Ectodermal cell (in vitro differentiated cells): ENCODE results near the gene FAM177B.

ENCODE experiments used
- H3K27ac ChIP-seq: 2 replicates; pipeline ENCODE4 v1.7.0; 2013; ENCODE audit warnings: mild to moderate bottlenecking, low read depth, low read length; ENCODE audit not compliant: insufficient read depth, poor library complexity, severe bottlenecking
- H3K27me3 ChIP-seq: 2 replicates; pipeline ENCODE4 v1.7.0; 2013; ENCODE audit warnings: mild to moderate bottlenecking, low read length; ENCODE audit not compliant: insufficient read depth, control insufficient read depth, poor library complexity, severe bottlenecking
- H3K36me3 ChIP-seq: one replicate; pipeline ENCODE4 v1.7.0; 2013; ENCODE audit warnings: low read length; ENCODE audit not compliant: control insufficient read depth, insufficient read depth
- H3K4me1 ChIP-seq: one replicate; pipeline ENCODE4 v1.7.0; 2013; ENCODE audit warnings: low read length; ENCODE audit not compliant: control insufficient read depth, insufficient read depth
- H3K4me3 ChIP-seq: 2 replicates; pipeline ENCODE4 v1.7.0; 2013; ENCODE audit warnings: low read depth, low read length, control low read depth; ENCODE audit not compliant: insufficient read depth
- H3K9me3 ChIP-seq: 2 replicates; pipeline ENCODE4 v1.7.0; 2013; ENCODE audit warnings: mild to moderate bottlenecking, low read length, moderate library complexity; ENCODE audit not compliant: control insufficient read depth
- WGBS, 2 experiments: methylation state at CpG; one replicate each; pipeline ENCODE4 v1.1.7; 2013; ENCODE audit warnings: missing lambda C conversion rate in 2 of 2; 5-methylcytosine and 5-hydroxymethylcytosine counted together

The FAM177B gene

DNA sequence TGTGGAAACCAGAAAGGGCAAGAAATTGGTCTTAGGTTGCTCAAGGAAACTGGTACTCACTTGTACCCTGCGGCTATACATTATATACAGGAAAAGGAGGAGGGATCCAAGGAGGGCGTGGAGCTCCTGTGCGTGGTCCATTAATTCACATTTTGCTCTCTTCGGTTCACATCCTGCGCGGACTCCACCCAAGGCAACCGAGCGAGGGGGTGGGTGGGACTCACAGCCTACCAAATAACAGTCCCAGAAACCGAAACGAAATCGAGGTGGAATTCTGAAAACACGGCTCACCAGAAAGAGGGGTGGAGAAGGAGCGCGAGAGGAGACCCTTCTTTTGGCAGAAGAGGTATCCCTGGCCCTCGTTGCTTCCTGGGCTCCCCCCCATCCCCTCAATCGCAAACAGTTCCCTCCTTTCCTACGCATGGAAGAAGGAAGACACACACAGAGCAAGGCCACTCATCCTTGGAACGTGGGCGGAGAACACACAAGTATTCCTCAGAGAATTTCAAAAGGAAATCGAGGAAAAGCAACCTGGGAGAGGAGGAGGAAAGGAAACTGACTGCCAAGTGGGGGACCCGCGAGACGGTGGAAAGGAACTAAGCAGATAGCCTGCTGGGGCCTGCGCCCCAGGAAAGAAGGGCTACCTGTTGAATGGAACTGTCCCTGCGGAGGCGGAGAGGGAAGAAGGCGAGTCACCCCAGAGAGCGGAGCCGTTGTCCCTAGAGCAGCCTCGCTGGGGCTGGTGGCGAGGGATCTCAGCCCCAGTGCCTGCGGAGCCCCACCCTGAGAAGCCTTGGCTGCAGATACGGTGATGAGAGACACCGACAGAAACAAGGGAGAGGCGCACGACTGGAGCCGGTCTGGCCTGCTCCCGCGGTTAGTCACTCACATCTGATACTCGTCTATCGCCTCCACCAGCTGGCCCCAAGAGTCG lies 25.4 kb upstream of the FAM177B start:
- WGBS, 2 experiments = 0 to 1% methylated on average over 41 of the region's 42 CpGs
- Histone ChIP-seq H3K9me3 (no peaks in the 10 kb centered on the region), H3K4me3 (peak overlapping the region; percentile 79), H3K36me3 (peaks cover 5% of the 10 kb centered on the region), H3K4me1 (no peaks in the 10 kb centered on the region), H3K27me3 (no peaks in the 10 kb centered on the region), H3K27ac (peak overlapping the region; percentile 30)

DNA sequence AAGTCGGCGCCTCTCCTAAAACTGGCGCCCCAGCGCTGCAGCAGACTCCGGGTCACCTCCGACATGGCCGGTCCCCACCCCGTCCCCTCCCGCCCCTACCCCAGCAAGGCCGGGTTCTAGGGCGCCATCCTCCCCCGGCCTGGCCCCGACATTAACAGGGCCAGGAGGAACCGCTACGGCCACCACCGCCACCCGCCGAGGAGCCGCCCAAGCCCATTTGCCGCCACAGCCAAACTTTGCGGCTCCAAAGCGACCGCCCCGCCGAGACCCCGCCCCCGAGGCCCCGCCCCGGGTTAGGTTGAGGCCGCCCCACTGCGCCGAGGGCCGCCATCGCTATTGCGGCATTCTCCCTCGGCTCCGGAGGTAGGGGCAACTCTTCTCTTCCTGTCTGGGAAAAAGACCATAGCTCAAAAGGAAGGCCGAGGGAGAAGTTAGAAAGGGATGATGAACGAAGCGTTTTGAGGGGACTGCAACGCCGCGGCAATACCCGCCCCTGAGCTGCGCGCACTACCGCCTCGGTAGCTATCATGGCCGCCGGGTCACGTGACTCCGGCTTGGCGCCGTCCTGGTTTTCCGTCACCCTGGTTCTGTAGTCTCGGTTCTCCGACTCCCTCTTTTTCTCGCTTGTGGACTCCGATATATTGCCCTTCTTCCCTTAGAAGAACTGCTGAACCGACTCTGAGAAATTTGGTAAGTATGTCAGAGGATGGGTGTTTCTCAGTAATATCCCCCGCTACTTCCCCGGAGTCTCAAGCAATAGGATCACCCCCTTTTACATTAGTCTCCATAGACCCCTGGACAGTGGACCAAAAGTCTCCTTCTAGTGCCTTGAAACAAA lies 24.5 kb upstream of the FAM177B start, which contains the start of the genes AIDA and BROX:
Gene AIDA, minus strand, starts transcription at position 239 of the 838 bp plus-strand sequence. Its CDS starts 174 bp downstream, at position 65.
Gene BROX, plus strand, starts transcription at position 312 of the 838 bp plus-strand sequence. CDS start 3,136 bp downstream, outside the sequence.
- no peaks in the 10 kb centered on the region for H3K9me3 ChIP-seq
- peaks cover 7% of the 10 kb centered on the region for H3K36me3 ChIP-seq
- WGBS, 2 experiments = 0 to 1% methylated on average over 51 to 52 of the region's 62 CpGs
- H3K4me3 ChIP-seq = peak within 1 kb of the TSS; percentile 79
- no peaks in the 10 kb centered on the region for H3K27me3 ChIP-seq
- H3K4me1 ChIP-seq = no peaks in the 10 kb centered on the region
- H3K27ac ChIP-seq = peak within 1 kb of the TSS; percentile 72

DNA sequence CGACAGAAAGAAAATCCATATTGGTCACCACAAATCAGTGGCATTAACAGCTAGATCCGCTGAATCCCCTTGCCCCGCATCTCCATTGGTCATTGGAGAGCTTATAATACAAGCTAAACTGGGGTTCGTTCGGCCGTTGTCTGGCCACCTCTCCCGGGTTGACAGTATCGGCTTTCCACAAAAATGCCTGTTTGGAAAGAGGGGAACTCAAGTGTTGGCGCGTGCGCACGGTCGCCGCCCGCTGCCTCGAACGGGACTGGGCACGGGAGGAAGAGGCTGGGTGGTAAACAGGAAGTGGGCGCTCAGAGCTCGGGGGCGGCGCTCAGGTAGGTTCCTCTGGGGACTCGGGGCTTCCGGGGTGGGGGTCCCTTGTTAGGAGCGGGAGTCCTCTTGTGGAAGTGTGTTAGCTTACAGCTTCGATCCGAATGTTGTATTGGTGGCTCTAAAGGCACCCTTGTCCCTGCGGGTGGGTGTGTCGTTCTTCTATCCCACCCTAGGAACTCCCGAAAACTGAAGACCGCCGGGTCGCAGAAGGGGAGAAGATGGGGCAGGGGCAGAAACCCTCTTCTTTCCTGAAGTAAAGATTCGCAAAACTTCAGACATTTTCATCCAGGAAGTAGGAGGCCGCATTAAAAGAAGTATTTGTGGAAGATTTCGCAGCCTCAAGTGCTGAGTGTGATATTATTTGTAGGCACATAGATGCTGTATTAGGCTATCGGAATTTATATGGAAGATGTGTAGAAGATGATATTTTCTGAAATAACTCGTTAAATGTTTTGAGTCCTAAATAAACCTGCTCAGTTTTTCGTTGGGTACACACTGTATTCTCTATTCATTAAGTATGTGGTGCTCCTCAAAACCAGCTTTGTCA lies 23.7 kb upstream of the FAM177B start:
- no peaks in the 10 kb centered on the region for H3K4me1 ChIP-seq
- H3K36me3 ChIP-seq = peaks cover 7% of the 10 kb centered on the region
- no peaks in the 10 kb centered on the region for H3K27me3 ChIP-seq
- peak overlapping the region; percentile 72 for H3K27ac ChIP-seq
- H3K4me3 ChIP-seq = peak overlapping the region; percentile 79
- no peaks in the 10 kb centered on the region for H3K9me3 ChIP-seq
- 3% methylated on average over 39 of the region's 39 CpGs for WGBS, 2 experiments

DNA sequence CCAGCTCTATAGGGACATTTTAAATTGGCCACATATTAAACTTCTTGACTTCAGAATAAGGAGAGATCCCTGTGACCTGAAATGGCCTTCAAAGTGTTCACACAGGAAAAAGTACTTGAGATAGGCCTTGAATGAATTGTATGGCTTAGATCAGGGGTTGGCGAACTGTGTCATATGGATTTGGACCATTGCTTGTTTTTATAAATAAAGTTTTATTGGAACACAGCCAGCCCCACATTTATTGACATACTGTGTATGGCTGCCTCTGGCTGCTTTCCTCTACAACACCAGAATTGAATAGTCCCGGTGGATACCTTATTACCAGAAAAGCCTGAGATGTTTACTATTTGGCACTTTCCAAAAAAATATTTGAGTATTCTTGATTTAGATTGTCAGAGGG lies 20.6 kb upstream of the FAM177B start:
- Histone ChIP-seq H3K9me3 (no peaks in the 10 kb centered on the region), H3K27ac (no peak overlapping the region), H3K4me3 (no peak overlapping the region), H3K4me1 (no peaks in the 10 kb centered on the region), H3K36me3 (peaks cover 7% of the 10 kb centered on the region), H3K27me3 (no peaks in the 10 kb centered on the region)
- WGBS, 2 experiments = 86 to 91% methylated on average over 2 of the region's 2 CpGs

DNA sequence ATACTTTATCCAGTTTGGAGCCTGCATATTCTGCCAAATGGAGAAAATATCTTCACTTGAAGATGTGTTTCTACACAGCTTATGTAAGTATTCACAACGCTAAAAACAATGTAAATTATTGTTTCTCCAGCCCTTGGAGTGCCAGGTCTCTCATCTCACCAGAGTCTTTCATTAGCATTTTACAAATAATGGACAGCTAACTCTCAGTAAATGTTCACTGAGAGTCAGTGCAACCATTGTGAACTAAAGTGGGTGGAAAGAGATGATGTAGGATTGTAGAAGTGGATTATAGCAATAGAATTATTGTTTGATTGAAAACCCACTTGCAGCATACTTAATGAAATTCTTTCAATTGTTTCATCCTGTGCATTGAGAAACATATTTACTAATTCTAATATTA lies 8.3 kb upstream of the FAM177B start:
- H3K9me3 ChIP-seq = no peaks in the 10 kb centered on the region
- WGBS, 2 experiments = 90 to 96% methylated on average over 1 of the region's 1 CpG
- H3K36me3 ChIP-seq = peaks cover 43% of the 10 kb centered on the region
- no peaks in the 10 kb centered on the region for H3K4me1 ChIP-seq
- no peaks in the 10 kb centered on the region for H3K27me3 ChIP-seq
- no peak overlapping the region for H3K4me3 ChIP-seq
- no peak overlapping the region for H3K27ac ChIP-seq

DNA sequence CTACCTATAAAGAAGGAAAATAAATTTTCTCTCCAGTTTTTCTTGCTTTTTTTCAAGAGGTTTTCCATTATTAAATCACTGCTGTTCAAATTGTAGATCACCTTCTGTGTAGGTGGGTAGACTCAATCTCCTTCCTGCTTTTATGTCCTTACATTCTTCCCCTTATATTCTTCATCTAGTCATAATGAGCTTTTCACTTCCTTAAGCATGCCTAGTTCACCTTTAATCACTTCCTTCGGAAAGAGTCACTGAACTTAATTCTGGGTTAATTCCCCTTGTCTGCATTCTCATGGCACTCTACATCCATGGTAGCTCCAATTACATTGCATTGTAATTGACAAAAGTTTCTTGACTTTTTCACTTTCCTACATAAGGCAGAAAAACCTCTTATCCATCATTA lies 6.1 kb upstream of the FAM177B start:
- Histone ChIP-seq H3K9me3 (no peaks in the 10 kb centered on the region), H3K4me3 (no peak overlapping the region), H3K4me1 (peaks cover 5% of the 10 kb centered on the region), H3K36me3 (peaks cover 33% of the 10 kb centered on the region), H3K27me3 (no peaks in the 10 kb centered on the region), H3K27ac (no peak overlapping the region)
- 94 to 97% methylated on average over 1 of the region's 1 CpG for WGBS, 2 experiments

DNA sequence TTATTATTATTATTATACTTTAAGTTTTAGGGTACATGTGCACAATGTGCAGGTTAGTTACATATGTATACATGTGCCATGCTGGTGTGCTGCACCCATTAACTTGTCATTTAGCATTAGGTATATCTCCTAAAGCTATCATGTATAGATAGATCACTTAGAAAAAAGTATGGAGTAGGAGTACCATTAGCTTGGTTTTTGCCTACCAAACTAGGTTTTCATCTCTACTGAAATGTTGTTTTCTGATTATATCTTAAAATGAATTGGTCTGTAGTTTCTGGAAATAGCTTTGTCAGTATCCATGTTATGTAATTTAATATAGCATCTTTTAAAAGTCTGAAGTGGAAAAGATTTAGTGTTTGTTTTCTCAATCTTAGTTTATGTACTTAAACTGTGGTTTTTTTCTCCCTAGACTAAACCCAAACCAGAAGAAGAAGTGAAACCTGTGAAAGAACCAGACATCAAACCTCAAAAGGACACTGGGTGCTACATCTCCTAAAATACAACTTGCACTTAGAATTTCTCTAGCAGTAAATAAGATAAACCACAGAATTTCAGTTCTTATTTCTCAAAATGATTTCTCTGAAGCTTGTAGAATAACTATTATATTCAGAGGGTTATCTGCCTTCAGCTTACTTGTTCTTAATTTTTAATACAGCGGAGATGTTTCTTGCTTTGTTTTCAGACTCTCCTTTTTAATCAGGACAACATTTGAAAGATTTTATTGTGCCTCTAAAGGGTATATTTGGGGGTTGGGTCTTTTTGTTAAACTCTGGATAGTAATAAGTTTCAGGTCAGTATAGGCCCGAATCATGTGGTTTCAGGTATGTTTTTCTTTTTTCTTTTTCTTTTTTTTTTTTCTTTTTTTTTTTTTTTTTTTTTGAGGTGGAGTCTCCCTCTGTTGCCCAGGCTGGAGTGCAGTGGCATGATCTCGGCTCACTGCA lies 4.5 kb upstream of the FAM177B start:
- peaks cover 28% of the 10 kb centered on the region for H3K36me3 ChIP-seq
- 91 to 100% methylated on average over 1 to 3 of the region's 3 CpGs for WGBS, 2 experiments
- no peaks in the 10 kb centered on the region for H3K27me3 ChIP-seq

DNA sequence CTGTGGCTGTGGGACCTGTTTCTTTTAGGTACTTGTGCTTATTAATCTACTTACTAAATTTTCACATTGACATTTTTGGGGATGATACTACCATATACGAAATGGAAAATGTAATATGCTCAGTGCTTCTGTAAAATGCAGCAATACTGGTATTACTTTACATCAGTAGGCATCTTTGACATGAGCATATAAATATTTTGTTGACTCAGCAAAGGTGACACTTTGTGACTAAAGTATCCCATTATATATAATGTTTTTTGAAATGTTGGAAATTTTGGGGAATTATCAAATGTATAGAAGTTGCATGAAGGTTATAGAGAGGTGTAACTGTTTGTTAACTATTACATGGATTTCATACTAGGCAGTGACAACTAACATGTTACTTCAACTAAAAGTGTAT lies 2.3 kb upstream of the FAM177B start:
- Histone ChIP-seq H3K27me3 (no peaks in the 10 kb centered on the region), H3K4me1 (peaks cover 14% of the 10 kb centered on the region), H3K9me3 (no peaks in the 10 kb centered on the region), H3K27ac (no peak overlapping the region), H3K4me3 (no peak overlapping the region), H3K36me3 (peaks cover 23% of the 10 kb centered on the region)
- 100% methylated on average over 1 of the region's 1 CpG; no CpG with 5 or more reads in 1 of the 2 experiments for WGBS, 2 experiments

More for the DNA sequence above, 4.5 kb upstream of the FAM177B start:
- Histone ChIP-seq H3K9me3 (no peaks in the 10 kb centered on the region), H3K27ac (no peak overlapping the region), H3K4me1 (peaks cover 14% of the 10 kb centered on the region), H3K4me3 (no peak overlapping the region)

DNA sequence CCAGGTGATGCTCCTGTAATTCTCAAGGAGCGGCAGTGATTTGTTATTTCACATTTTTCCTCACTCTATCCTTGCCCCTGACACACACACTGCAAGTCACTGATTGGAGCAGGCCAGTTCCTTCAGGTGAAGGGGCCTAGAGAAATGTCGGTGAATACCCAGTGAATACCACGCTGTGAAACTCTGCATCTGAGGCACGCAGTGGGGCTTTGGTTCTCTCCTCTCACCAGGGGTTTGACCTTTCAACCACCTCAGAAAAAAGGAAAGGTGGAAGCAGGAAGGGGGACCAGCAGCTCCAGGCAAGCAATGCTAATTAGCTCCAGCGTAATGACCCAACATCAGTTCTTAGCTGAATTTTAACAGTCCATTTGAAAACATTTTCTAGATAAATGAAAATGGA lies 532 bp upstream of the FAM177B start:
- Histone ChIP-seq H3K27me3 (no peaks in the 10 kb centered on the region), H3K4me1 (peaks cover 14% of the 10 kb centered on the region), H3K36me3 (peaks cover 9% of the 10 kb centered on the region), H3K9me3 (no peaks in the 10 kb centered on the region), H3K27ac (no peak overlapping the region), H3K4me3 (no peak overlapping the region)
- 7 to 12% methylated on average over 4 to 5 of the region's 5 CpGs for WGBS, 2 experiments
